Mesenchymal stem cell (in vitro differentiated cells and primary cell): Measurements from ENCODE around the gene PNMA6F.

Experiments used
- DNase-seq: peaks from one replicate; pipeline ENCODE4 v3.0.0-alpha.2; 2013
- H2AFZ ChIP-seq: one replicate; pipeline ENCODE4 v1.6.1; 2013; ENCODE audit warnings: low read depth, mild to moderate bottlenecking, control low read depth, inconsistent platforms, low read length, moderate library complexity
- H2AK5ac ChIP-seq: 2 replicates; pipeline ENCODE4 v1.6.1; 2013; ENCODE audit warnings: low read length, moderate library complexity, mild to moderate bottlenecking, inconsistent platforms; ENCODE audit not compliant: severe bottlenecking
- H2BK120ac ChIP-seq: one replicate; pipeline ENCODE4 v1.6.1; 2013; ENCODE audit warnings: low read depth, mild to moderate bottlenecking, inconsistent platforms, low read length, moderate library complexity
- H2BK12ac ChIP-seq, 2 experiments: one replicate each; pipeline ENCODE4 v1.6.1; 2013; ENCODE audit warnings: inconsistent platforms in 2 of 2, low read length in 2 of 2, mild to moderate bottlenecking in 2 of 2, moderate library complexity in 2 of 2, control low read depth in 1 of 2
- H2BK15ac ChIP-seq: one replicate; pipeline ENCODE4 v1.6.1; 2013; ENCODE audit warnings: mild to moderate bottlenecking, low read depth, inconsistent platforms; ENCODE audit not compliant: poor library complexity, severe bottlenecking
- H2BK5ac ChIP-seq: 2 replicates; pipeline ENCODE4 v1.6.1; 2013; ENCODE audit warnings: low read depth, mild to moderate bottlenecking, low read length, control low read depth, inconsistent platforms; ENCODE audit not compliant: poor library complexity, severe bottlenecking
- H3K14ac ChIP-seq, 2 experiments: one replicate each; pipeline ENCODE4 v1.6.1; 2013; ENCODE audit warnings: inconsistent platforms in 2 of 2, low read length in 2 of 2, control low read depth in 1 of 2, mild to moderate bottlenecking in 1 of 2, moderate library complexity in 1 of 2
- H3K18ac ChIP-seq, 2 experiments: one replicate each; pipeline ENCODE4 v1.6.1; 2013; ENCODE audit warnings: inconsistent platforms in 2 of 2, low read length in 2 of 2, control low read depth in 1 of 2, low read depth in 1 of 2, mild to moderate bottlenecking in 1 of 2
- H3K23ac ChIP-seq, 2 experiments: one replicate each; pipeline ENCODE4 v1.6.1; 2013; ENCODE audit warnings: inconsistent platforms in 2 of 2, low read length in 2 of 2, mild to moderate bottlenecking in 2 of 2, moderate library complexity in 2 of 2, control low read depth in 1 of 2
- H3K27ac ChIP-seq: 2 replicates; pipeline ENCODE4 v1.5.1; 2013; ENCODE audit warnings: mild to moderate bottlenecking, moderate library complexity, low read length, control low read depth, inconsistent platforms; ENCODE audit not compliant: poor library complexity, severe bottlenecking
- H3K27me3 ChIP-seq, 2 experiments: 2 replicates each; pipeline versions ENCODE4 v1.6.1 to v1.7.0; 2013; ENCODE audit warnings: low read length in 2 of 2, mild to moderate bottlenecking in 2 of 2, moderate library complexity in 2 of 2, control low read depth in 1 of 2, inconsistent platforms in 1 of 2; ENCODE audit not compliant: control insufficient read depth in 1 of 2, insufficient read depth in 1 of 2
- H3K36me3 ChIP-seq, 2 experiments: 2 replicates each; pipeline versions ENCODE4 v1.6.1 to v1.7.0; 2013; ENCODE audit warnings: low read length in 2 of 2, control low read depth in 1 of 2, inconsistent platforms in 1 of 2, low read depth in 1 of 2, mild to moderate bottlenecking in 1 of 2; ENCODE audit not compliant: insufficient read depth in 2 of 2, control insufficient read depth in 1 of 2
- H3K4ac ChIP-seq, 2 experiments: one replicate each; pipeline ENCODE4 v1.6.1; 2013; ENCODE audit warnings: inconsistent platforms in 2 of 2, low read length in 2 of 2, mild to moderate bottlenecking in 2 of 2, moderate library complexity in 2 of 2, control low read depth in 1 of 2, low read depth in 1 of 2
- H3K4me1 ChIP-seq: 2 replicates; pipeline ENCODE4 v1.6.1; 2013; ENCODE audit warnings: low read depth, low read length, control low read depth; ENCODE audit not compliant: control insufficient read depth, insufficient read depth
- H3K4me2 ChIP-seq: 2 replicates; pipeline ENCODE4 v1.6.1; 2013; ENCODE audit warnings: low read length, mild to moderate bottlenecking, inconsistent platforms; ENCODE audit not compliant: poor library complexity, severe bottlenecking
- H3K4me3 ChIP-seq, 2 experiments: 2 replicates each; pipeline versions ENCODE4 v1.5.1 to v1.7.0; 2013; ENCODE audit warnings: low read length in 2 of 2, mild to moderate bottlenecking in 2 of 2, control low read depth in 1 of 2, low read depth in 1 of 2; ENCODE audit not compliant: insufficient read depth in 1 of 2
- H3K79me1 ChIP-seq: replicated peaks from 2 replicates; pipeline ENCODE4 v1.6.1; 2013; ENCODE audit warnings: mild to moderate bottlenecking, control low read depth, low read length, inconsistent platforms; ENCODE audit not compliant: poor library complexity, severe bottlenecking
- H3K9ac ChIP-seq: 2 replicates; pipeline ENCODE4 v1.7.0; 2013; ENCODE audit warnings: mild to moderate bottlenecking, low read length, moderate library complexity
- H3K9me3 ChIP-seq: 2 replicates; pipeline ENCODE4 v1.7.0; 2013; ENCODE audit warnings: mild to moderate bottlenecking, low read length; ENCODE audit not compliant: control insufficient read depth
- H4K8ac ChIP-seq: one replicate; pipeline ENCODE4 v1.6.1; 2013; ENCODE audit warnings: inconsistent platforms, mild to moderate bottlenecking, low read length, moderate library complexity
- H4K91ac ChIP-seq: one replicate; pipeline ENCODE4 v1.6.1; 2013; ENCODE audit warnings: mild to moderate bottlenecking, low read length, inconsistent platforms
- WGBS: methylation state at CpG from one replicate; pipeline ENCODE4 v1.1.7; 2013; ENCODE audit warnings: mixed read lengths; 5-methylcytosine and 5-hydroxymethylcytosine counted together

Gene PNMA6F

GRCh38 chrX:153319295-153320046 is 2.1 kb downstream of the PNMA6F start:
- no peak overlapping the region for H2AFZ ChIP-seq
- H2BK15ac ChIP-seq: no peak overlapping the region
- H3K79me1 ChIP-seq: no peaks in the 10 kb centered on the region
- no peak overlapping the region for H3K4me3 ChIP-seq
- no peak overlapping the region for H3K18ac ChIP-seq
- H4K91ac ChIP-seq: no peak overlapping the region
- no peak overlapping the region for H3K4me2 ChIP-seq
- no peak overlapping the region for H3K4ac ChIP-seq
- H3K23ac ChIP-seq: no peak overlapping the region
- H3K9me3 ChIP-seq: no peaks in the 10 kb centered on the region
- peaks cover 12 to 24% of the 10 kb centered on the region in 2 experiments for H3K27me3 ChIP-seq
- H4K8ac ChIP-seq: no peak overlapping the region
- H2BK120ac ChIP-seq: no peak overlapping the region
- no peak overlapping the region for H3K9ac ChIP-seq
- H3K4me1 ChIP-seq: no peaks in the 10 kb centered on the region
- H3K36me3 ChIP-seq: no peaks in the 10 kb centered on the region
- H3K14ac ChIP-seq: no peak overlapping the region
- no peak overlapping the region for H2BK5ac ChIP-seq
- H2BK12ac ChIP-seq: no peak overlapping the region
- DNase-seq: no peak
- WGBS: 83% methylated on average over 30 of the region's 33 CpGs
- no peak overlapping the region for H3K27ac ChIP-seq
- no peak overlapping the region for H2AK5ac ChIP-seq

DNA sequence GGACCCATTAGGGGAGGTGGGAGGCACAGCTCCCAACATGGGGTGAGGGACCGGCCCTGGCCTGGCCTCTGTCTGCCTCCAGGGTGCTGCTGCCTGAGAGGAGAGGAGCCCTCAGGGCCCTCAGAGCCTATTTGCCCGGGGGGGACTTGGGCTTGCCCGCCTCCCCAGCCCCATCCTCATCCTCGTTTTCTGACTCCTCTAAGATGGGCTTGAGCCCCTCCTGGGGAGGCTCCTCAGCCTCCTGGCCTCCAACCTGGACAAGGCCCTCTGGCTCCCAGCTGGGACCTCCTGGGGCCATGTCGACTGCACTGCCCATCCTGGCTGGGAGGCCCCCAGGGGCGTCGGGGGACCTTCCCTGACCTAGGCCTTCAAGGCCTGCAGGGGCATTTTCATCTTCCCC is 2.8 kb downstream of the PNMA6F start:
- no peak overlapping the region for H3K14ac ChIP-seq
- H3K23ac ChIP-seq: no peak overlapping the region
- H2AFZ ChIP-seq: no peak overlapping the region
- H4K91ac ChIP-seq: no peak overlapping the region
- no peaks in the 10 kb centered on the region for H3K79me1 ChIP-seq
- H3K4ac ChIP-seq: no peak overlapping the region
- WGBS: 78% methylated on average over 6 of the region's 7 CpGs
- no peak overlapping the region for H4K8ac ChIP-seq
- DNase-seq: no peak
- H2AK5ac ChIP-seq: no peak overlapping the region
- no peak overlapping the region for H2BK120ac ChIP-seq
- H3K18ac ChIP-seq: no peak overlapping the region
- H3K4me1 ChIP-seq: no peaks in the 10 kb centered on the region
- no peak overlapping the region for H3K4me3 ChIP-seq
- no peaks in the 10 kb centered on the region for H3K36me3 ChIP-seq
- no peak overlapping the region for H2BK5ac ChIP-seq
- H3K9me3 ChIP-seq: no peaks in the 10 kb centered on the region
- no peak overlapping the region for H2BK15ac ChIP-seq
- H3K9ac ChIP-seq: no peak overlapping the region
- H2BK12ac ChIP-seq: no peak overlapping the region
- H3K27ac ChIP-seq: no peak overlapping the region
- peaks cover 12 to 18% of the 10 kb centered on the region in 2 experiments for H3K27me3 ChIP-seq
- no peak overlapping the region for H3K4me2 ChIP-seq

- H3K4me1 ChIP-seq: no peaks in the 10 kb centered on the region
- H4K8ac ChIP-seq: no peak overlapping the region
- H3K36me3 ChIP-seq: no peaks in the 10 kb centered on the region
- no peak overlapping the region for H3K14ac ChIP-seq
- peaks cover 12 to 14% of the 10 kb centered on the region in 2 experiments for H3K27me3 ChIP-seq
- H2BK12ac ChIP-seq: no peak overlapping the region
- no peak overlapping the region for H3K27ac ChIP-seq
- no peak overlapping the region for H3K9ac ChIP-seq
- H3K18ac ChIP-seq: no peak overlapping the region
- no peak overlapping the region for H2BK15ac ChIP-seq
- no peak overlapping the region for H3K4me2 ChIP-seq
- H2AK5ac ChIP-seq: no peak overlapping the region
- H3K4ac ChIP-seq: no peak overlapping the region
- H3K23ac ChIP-seq: no peak overlapping the region
- H2BK120ac ChIP-seq: no peak overlapping the region
- H2AFZ ChIP-seq: no peak overlapping the region
- no peak for DNase-seq
- H3K79me1 ChIP-seq: no peaks in the 10 kb centered on the region
- H2BK5ac ChIP-seq: no peak overlapping the region
- 95% methylated on average over 14 of the region's 20 CpGs for whole genome bisulfite sequencing
- H3K9me3 ChIP-seq: no peaks in the 10 kb centered on the region
- no peak overlapping the region for H4K91ac ChIP-seq
- no peak overlapping the region for H3K4me3 ChIP-seq
Observed at GRCh38 chrX:153317996-153318722, 3.4 kb downstream of the PNMA6F start.

GRCh38 chrX:153317306-153317705 is 4.3 kb downstream of the PNMA6F start:
- no peak overlapping the region for H3K4me2 ChIP-seq
- no peaks in the 10 kb centered on the region for H3K9me3 ChIP-seq
- H4K8ac ChIP-seq: no peak overlapping the region
- peaks cover 12% of the 10 kb centered on the region in 2 experiments for H3K27me3 ChIP-seq
- H3K18ac ChIP-seq: no peak overlapping the region
- H2AK5ac ChIP-seq: no peak overlapping the region
- H3K23ac ChIP-seq: no peak overlapping the region
- no peak overlapping the region for H3K9ac ChIP-seq
- no peaks in the 10 kb centered on the region for H3K4me1 ChIP-seq
- no peak overlapping the region for H4K91ac ChIP-seq
- no peaks in the 10 kb centered on the region for H3K79me1 ChIP-seq
- no peak overlapping the region for H3K4me3 ChIP-seq
- H2BK15ac ChIP-seq: no peak overlapping the region
- 65% methylated on average over 3 of the region's 8 CpGs for WGBS
- no peak overlapping the region for H3K27ac ChIP-seq
- H3K36me3 ChIP-seq: no peaks in the 10 kb centered on the region
- H2BK12ac ChIP-seq: no peak overlapping the region
- H3K14ac ChIP-seq: no peak overlapping the region
- H2BK5ac ChIP-seq: no peak overlapping the region
- H3K4ac ChIP-seq: no peak overlapping the region
- H2AFZ ChIP-seq: no peak overlapping the region
- H2BK120ac ChIP-seq: no peak overlapping the region
- DNase-seq: no peak
